Ishikawa (cell line): Measurements from ENCODE around the gene MGAM2.

Experiments
- CEBPB ChIP-seq: IDR thresholded peaks from 2 replicates; pipeline ENCODE4 v1.6.1; 2012
- CREB1 ChIP-seq: IDR thresholded peaks from 2 replicates; pipeline ENCODE4 v1.6.1; 2012; ENCODE audit warnings: low read depth
- EGR1 ChIP-seq: IDR thresholded peaks from 2 replicates; pipeline ENCODE4 v1.6.1; 2012
- EP300 ChIP-seq: IDR thresholded peaks from 2 replicates; pipeline ENCODE4 v1.6.1; 2012; ENCODE audit warnings: borderline replicate concordance
- FOXM1 ChIP-seq: IDR thresholded peaks from 2 replicates; pipeline ENCODE4 v1.6.1; 2012; ENCODE audit warnings: low read depth, borderline replicate concordance
- MAX ChIP-seq: IDR thresholded peaks from 2 replicates; pipeline ENCODE4 v1.6.1; 2012
- NFIC ChIP-seq: IDR thresholded peaks from 2 replicates; pipeline ENCODE4 v1.6.1; 2012
- RAD21 ChIP-seq: IDR thresholded peaks from 2 replicates; pipeline ENCODE4 v1.6.1; 2012; ENCODE audit warnings: low read depth
- REST ChIP-seq: IDR thresholded peaks from 2 replicates; pipeline ENCODE4 v1.6.1; 2012; ENCODE audit warnings: low read depth, mild to moderate bottlenecking
- TAF1 ChIP-seq: IDR thresholded peaks from 2 replicates; pipeline ENCODE4 v1.6.1; 2012; ENCODE audit warnings: low read depth, mild to moderate bottlenecking
- TCF12 ChIP-seq: IDR thresholded peaks from 2 replicates; pipeline ENCODE4 v1.6.1; 2012; ENCODE audit warnings: low read depth
- TEAD4 ChIP-seq: IDR thresholded peaks from 2 replicates; pipeline ENCODE4 v1.6.1; 2012
- USF1 ChIP-seq: IDR thresholded peaks from 2 replicates; pipeline ENCODE4 v1.6.1; 2012
- YY1 ChIP-seq: IDR thresholded peaks from 2 replicates; pipeline ENCODE4 v1.6.1; 2012; ENCODE audit warnings: low read depth
- ZBTB7A ChIP-seq: IDR thresholded peaks from 2 replicates; pipeline ENCODE4 v1.6.1; 2012; ENCODE audit warnings: low read depth

Gene MGAM2

GRCh38 chr7:142172932-142173331, 61.4 kb downstream of the MGAM2 start:
- TF ChIP-seq EGR1: no peak
- no peak for TF ChIP-seq REST
- no peak for TF ChIP-seq FOXM1
- no peak for TF ChIP-seq TEAD4
- TF ChIP-seq EP300: no peak
- TF ChIP-seq ZBTB7A: no peak
- TF ChIP-seq NFIC: no peak
- TF ChIP-seq TAF1: no peak
- TF ChIP-seq MAX: no peak
- no peak for TF ChIP-seq CEBPB
- TF ChIP-seq TCF12: no peak
- no peak for TF ChIP-seq RAD21

- TF ChIP-seq TAF1 (no peak), FOXM1 (no peak), NFIC (no peak), TCF12 (no peak), TEAD4 (no peak), CREB1 (no peak), USF1 (no peak), CEBPB (no peak), EGR1 (no peak), RAD21 (no peak), MAX (no peak), YY1 (no peak)
Measured at GRCh38 chr7:142174441-142174840, 62.9 kb downstream of the MGAM2 start.

GRCh38 chr7:142175594-142175993, 64.1 kb downstream of the MGAM2 start:
- TF ChIP-seq NFIC: no peak
- TF ChIP-seq YY1: no peak
- TF ChIP-seq USF1: no peak
- no peak for TF ChIP-seq REST
- no peak for TF ChIP-seq MAX
- TF ChIP-seq TEAD4: no peak
- TF ChIP-seq TCF12: no peak
- TF ChIP-seq RAD21: no peak
- TF ChIP-seq ZBTB7A: no peak
- no peak for TF ChIP-seq FOXM1
- no peak for TF ChIP-seq EGR1
- no peak for TF ChIP-seq CEBPB
- TF ChIP-seq TAF1: no peak
- no peak for TF ChIP-seq CREB1
- TF ChIP-seq EP300: no peak

- no peak for TF ChIP-seq TCF12
- TF ChIP-seq NFIC: no peak
- no peak for TF ChIP-seq REST
- no peak for TF ChIP-seq EP300
Measured at GRCh38 chr7:142176901-142177300, 65.4 kb downstream of the MGAM2 start.

GRCh38 chr7:142177869-142178268, 66.4 kb downstream of the MGAM2 start:
- TF ChIP-seq TAF1 (no peak), REST (no peak), CREB1 (no peak), CEBPB (no peak), FOXM1 (no peak), TEAD4 (no peak), ZBTB7A (no peak), NFIC (no peak), EGR1 (no peak), RAD21 (no peak), USF1 (no peak), EP300 (no peak), YY1 (no peak)
